Fibroblast of skin of left quadriceps (primary cell): Measurements from ENCODE around the gene PPL.
A peak's percentile ranks its signal among the peaks of the same experiment; 100 is the strongest.

Experiments
- DNase-seq, 2 experiments: peaks; one replicate each; pipeline ENCODE4 v3.0.0-alpha.2; 2013; ENCODE audit warnings: low read depth in 2 of 2

The PPL gene

DNA sequence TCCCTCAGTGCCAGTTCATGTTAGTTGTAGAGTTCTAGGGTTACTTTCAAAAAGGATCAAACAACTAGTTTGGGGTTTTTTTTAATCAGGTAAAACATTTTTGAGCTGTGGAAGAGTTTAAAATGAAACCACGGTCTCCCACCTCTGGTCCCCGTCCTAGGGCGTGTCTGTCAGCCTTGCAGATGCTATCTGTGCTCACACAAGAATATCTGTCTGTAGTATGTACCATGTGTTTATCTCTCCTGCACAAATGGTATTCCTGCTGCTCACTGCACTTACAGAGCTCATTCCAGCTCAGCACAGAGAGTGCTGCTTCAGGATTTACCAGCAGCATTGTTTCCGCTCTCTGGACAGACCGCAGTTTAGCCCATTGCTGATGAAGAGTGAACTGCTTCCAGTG lies 50.8 kb downstream of the PPL start:
- DNase-seq, result no peak

DNA sequence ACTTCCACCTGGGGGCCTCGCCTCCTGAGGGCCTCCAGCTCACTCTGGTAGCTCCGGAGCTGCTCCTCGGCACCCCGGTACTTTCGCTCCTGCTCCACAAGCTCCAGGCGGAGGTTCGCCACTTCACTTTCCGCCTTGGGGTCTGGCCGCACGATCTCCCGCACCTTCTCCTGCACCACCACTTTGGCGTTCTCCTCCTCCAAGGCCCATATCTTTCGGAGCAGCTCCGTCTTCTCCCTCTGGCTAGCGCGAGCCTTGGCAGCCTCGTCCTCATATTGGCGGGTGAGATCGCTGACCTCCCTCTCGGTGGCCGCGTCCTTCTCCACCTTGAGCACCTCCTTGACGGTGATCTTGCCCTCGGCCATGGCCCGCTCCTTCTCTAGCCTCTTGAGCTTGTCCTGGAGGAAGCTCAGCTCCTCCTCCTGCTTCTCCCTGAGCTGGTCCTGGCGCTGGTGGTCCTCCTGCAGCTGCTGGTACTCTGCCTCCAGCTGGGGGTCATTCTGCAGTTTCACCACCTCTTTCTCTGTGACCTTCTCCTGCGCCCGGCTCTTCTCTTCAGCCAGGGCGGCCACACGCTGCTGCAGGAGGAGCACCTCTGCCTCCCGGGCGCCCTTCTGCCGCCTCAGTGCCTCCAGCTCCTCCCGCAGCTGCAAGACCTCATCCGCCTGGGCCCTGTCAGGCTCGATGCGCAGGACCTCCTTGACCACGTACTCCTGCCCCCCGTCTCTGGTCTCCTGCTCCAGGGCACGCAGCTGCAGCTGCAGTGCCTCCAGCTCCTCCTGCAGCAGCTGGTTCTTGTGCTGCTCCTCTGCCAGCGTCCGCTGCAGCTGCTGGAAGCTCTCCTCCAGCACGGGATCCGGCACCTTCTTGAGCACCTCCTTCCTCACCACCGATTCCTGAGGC lies 51.7 kb downstream of the PPL start:
- DNase-seq, result no peak

DNA sequence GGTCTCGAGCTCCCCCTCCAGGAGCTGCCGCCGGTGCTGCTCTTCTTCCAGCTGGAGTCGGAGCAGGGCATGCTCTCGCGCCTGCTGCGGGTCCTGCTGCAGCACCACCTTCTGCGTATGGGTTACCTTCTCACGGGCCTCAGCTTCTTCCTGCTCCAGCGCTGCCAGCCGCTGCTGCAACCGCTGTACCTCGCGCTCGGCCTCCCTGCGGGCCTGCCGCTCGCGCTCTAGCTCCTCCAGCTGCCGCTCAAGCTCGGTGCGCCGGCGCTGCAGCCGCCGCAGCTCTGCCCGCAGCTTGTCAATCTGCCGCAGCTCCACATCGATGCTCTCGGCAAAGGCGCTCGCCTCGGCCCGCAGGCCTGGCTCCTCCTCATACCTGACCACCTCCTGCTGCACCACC lies 52.7 kb downstream of the PPL start:
- no peak for DNase-seq

DNA sequence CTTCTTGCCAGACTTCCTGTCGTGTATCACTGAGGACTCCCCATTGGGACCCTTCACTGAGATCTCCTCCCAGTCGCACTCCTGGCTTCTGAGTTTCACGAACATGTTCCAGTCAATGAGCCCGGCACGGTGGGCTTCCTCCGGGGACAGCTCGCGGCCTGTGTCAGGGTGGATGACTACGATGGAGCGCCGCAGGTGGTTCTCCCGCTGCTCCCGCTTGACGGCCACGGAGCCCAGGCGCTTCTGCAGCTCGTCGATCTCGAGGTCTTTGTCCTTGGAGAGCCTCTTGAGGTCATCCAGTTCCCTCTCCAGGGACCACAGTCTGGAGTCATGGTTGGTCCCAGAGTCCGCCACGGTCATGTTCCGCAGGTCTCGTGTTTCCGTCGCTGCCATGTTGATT lies 53.4 kb downstream of the PPL start:
- DNase-seq, result no peak

DNA sequence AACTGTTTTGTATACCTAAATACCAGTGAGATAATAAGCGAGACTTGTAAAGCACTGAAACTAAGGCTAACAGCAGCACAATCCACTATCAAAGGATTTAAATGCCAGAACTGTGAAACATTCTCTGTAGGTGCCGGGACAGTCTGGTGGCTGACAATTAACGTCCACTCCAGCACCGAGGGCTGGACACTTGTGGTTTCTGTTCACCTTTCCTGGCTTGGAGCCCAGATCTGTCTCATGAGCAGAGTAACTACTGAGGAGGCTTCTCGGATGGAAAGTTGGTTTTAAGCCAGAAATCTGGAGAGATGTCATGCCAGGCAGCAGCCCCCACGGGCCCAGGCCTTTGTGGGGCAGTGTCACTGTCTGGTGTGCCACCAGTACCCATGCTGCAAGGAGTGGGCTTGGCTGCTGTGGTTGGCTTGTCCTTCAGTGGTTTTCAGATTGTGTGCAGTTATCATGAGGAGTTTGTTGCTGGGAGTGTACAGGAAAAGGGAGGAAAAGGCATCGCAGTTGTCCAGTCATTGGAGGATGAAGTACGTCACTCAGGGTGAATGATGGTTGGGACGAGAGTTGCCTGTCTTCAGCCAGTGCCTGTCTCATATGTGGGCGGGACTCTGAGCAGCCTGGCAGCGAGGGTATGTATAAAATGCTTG lies 54.2 kb downstream of the PPL start:
- DNase-seq, result peak; percentile 4 to 11

DNA sequence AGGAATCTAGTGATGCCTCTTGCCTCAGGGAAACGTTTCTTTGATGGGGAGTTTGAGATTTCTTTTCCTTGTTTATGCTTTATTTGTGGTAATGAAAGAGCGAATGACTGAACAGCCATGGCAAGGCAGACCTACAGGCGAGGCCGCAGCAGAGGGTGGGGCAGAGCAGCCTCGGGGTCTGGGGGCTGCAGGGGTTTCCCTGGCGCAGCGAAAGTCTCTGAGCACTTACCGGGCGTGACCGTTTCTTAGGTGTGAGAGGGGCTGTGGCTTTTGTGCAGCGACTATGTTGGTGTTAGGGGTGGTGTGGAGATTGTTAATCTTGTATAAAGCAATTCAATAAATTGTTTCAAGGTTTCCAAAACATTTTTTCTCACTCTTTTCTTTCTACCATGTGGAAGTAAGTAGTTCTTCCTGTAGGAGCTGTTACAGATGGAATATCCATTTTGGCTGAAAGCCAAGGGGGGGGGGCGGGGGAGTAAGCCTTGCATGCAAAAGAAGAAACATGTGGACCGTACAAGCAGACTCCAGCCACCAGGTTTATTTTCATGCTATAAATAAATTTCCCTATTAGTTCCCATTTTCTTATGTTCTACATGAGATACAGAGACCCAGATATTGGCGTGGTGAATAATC lies 54.8 kb downstream of the PPL start:
- peak; percentile 40 to 46 for DNase-seq

DNA sequence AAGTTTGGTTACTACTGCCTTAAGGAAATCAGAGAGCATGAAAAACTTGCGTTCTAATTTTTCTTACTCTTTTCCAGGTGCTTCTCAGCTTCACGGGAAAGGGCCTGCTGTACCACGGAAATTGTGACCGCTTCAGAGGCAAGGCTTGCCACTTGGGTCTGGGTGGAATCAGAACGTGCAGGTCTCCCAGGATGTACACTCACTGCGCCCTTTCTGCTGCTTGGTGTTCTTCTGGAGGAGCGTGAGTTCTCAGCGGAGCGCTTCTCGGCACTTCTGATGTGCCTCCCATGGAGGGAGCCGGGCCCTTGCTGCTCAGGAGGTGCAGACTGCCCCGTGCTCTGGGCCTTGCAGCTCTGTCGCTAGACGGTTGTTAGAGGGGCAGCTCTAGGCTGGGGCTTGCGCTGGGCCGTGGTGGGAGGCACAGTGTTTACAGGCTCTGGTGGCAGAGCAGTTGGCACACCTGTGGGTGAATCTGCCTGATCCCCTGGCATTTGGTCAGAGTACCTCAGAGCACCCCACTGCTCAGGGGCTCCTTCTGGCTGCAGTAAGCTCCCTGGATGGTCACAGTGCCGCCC lies 56.9 kb downstream of the PPL start:
- no peak for DNase-seq

DNA sequence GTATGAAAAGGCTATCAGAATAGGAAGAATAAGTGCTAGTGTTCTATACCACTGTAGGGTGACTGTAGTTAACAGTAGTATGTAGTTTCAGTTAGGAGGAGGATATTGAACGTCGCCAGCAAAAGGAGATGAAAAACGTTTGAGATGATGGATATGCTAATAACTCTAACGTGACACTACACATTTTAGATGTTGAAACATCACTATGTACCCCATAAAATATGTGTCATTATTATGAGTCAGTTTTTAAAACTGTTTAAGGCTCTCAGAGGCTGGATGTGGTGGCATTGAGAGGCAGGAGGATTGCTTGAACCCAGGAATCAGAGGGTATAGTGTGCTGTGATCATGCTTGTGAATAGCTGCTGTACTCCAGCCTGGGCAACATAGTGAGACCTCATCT lies 57.9 kb downstream of the PPL start:
- no peak for DNase-seq

DNA sequence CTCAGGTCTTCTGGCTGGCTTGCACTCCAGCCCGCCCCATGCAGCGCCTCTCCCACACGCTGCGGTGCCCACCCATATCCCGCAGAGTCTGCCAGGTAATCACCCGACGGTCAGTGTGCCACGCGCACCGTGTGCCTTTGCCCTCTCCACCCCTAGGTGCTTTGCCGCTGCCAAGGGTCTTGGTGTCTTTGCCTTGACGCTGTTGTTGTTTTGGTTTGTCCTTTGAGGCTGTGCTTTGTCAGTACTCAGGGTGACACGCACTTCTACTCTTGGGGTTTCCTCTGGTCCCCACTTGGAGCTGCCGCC lies 59.6 kb downstream of the PPL start:
- DNase-seq, result no peak

DNA sequence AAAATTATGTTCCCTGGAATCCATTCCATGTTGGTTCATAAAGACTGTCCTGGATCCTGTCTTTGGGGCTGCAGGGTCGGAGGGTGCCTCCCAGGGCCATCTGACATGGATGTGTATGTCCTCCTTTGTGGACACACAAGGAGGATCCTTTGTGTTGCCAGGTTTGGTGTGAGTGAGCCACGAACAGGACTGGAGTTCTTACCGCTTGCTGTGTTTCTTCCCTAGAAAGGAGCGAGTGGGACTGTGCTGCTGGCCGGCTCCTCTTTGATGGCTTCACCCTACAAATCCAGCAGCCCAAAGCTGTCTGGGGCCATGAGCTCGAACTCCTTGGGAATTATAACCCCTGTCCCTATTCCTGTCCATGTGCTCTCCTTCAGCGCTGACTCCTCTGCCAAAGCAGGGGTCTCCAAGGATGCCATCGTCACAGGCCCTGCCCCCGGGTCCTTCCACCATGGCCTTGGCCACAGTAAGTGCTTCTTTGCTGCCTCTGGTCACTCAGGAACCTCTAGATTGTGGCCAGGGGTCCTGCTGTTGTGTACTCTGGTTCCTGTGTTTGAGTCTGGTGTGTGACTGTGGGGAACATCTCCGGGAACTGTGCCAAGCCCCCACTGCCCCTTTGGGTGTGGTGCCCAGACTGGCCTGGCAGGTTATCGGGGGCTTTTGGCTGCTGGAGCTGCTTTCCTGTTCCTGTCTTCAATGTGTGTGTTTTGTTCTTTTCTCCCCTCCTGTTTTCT lies 60.1 kb downstream of the PPL start:
- DNase-seq, result no peak

DNA sequence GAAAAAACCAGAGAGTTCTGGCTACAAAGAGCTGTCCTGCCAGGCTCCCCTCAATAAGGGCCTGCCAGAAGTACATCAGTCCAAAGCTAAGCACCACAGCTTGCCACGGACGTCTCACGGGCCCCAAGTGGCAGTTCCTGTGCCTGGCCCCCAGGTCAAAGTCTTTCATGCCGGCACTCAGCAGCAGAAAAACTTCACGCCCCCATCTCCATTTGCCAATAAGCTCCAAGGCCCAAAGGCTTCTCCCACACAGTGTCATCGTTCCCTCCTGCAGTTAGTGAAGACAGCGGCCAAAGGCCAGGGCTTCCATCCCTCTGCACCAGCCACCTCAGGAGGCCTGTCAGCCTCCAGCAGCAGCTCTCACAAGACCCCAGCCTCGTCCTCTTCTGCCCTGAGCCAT lies 62.3 kb downstream of the PPL start:
- DNase-seq, result no peak

DNA sequence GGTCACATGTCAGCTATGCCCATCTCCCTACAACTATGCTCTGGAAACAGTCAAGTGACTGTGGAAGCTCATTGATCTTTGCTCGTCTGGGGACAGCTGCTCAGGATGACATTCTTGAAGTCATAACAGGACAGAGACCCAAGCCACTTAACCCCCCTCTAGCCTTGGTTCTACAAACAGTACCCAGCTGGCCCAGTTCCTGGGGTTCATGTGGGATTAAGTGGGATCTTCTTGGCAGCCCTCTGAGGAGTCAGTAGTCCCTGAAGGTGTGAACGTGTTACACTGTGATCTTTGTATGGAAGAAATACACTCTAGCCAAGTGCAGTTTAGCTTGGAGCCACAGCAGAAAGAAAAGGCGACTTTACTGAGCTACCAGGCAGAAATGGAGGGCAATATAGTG lies 63.9 kb downstream of the PPL start:
- DNase-seq, result no peak

DNA sequence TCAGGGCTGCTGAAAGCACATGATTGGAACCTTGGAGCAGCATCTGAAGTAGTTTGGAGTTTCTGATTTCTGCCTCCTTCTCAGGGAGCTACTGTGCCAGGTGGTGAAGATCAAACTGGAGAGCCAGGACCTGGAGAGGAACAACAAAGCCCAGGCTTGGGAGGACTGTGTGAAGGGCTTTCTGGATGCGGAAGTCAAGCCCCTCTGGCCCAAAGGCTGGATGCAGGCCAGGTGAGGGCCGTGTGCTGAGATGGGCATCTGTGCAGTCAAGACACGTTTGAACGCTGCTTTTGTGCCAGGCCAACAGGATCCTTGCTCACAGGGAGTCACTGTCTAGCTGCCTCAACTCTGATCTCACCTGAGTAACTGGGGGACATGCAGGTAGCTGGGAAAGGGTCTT lies 65.9 kb downstream of the PPL start:
- DNase-seq, result no peak

DNA sequence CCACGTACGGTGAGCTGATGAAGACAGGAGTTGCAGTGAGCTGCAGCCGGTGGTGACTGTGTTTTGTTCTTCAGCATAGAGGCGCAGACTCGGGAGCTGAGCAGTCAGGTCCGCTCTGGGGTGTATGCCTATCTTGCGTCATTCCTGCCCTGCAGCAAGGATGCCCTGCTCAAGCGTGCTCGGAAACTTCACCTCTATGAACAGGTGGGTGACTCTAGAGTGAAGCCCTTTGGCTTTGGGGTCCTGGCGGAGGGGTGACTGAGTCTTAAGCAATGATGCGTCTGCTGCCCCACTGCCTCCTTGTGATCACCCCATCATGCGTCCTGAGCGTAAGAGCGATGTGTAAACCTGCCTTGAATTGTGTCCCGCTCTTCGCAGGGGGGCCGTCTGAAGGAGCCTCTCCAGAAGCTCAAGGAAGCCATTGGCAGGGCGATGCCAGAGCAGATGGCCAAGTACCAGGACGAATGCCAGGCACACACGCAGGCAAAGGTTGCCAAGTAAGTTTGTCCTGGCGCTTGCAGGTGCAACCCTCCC lies 66.7 kb downstream of the PPL start:
- DNase-seq, result no peak

DNA sequence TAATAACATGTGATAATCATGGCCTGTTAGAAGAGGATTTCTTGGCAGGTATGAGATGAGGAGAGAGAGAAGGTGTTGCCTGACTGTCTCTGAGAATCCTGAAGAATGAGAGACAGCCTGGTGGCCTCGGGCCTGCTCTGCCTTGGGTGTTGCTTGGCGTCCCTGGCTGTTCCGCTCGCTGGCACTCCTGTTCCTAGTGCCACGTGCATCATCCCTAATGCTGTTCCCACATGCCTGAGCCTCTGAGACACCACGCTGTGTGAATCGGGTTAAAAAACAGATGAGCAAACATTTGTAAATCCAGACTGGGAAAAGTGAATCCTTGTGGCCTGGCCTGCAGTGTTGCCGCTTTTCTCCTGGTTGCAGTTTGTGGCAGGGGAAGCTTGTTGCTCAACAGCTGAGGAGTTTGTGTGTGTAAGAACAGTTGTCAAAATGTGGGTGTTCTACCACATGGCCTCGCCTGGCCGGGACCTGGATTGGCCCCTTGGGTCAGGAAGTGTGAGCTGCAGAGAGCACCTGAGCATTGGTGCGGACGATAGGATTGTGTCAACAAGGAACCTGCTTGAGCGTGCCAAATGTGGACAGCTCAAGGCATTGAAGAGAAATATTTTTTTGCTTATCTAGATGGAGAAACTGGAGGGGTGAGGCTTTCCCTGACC lies 67.7 kb downstream of the PPL start:
- no peak for DNase-seq

DNA sequence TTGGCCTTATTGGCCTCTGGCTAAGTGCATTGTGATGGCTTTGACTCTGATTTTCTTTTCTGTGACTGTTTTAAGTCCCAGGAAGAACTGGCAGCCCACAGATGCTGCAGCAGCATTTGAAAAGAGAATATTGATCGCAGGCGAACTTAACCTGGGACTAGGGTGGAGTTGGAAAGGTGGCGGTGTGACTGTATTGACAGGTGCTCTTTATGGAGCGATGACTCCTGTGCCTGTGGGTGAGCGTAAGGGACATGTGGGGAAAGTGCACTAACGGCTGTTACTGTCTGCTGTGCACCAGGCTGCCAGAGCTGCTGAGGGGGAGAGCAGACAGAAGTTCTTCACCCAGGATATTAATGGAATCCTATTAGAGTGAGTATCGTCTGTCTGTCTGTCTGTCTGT lies 68.4 kb downstream of the PPL start:
- DNase-seq, result no peak

DNA sequence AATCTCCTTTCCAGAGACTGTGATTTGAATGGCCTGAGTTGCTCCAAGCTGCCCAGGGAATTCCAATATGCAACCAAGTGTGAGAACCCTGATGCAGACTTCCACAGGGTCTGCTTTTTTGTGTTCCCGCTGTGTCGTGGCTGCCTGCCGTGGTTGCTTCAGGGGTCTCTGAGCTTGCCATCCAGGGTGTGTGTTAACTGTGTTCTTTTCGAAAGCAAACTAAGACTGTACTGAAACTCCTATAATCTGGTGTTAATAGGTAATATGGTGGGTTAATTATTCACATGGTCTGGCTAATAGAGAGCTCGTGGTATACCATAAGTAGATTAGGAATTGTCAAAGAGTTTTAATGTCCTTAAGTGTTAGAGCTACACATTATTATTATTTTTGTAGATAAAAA lies 68.9 kb downstream of the PPL start:
- DNase-seq, result no peak

DNA sequence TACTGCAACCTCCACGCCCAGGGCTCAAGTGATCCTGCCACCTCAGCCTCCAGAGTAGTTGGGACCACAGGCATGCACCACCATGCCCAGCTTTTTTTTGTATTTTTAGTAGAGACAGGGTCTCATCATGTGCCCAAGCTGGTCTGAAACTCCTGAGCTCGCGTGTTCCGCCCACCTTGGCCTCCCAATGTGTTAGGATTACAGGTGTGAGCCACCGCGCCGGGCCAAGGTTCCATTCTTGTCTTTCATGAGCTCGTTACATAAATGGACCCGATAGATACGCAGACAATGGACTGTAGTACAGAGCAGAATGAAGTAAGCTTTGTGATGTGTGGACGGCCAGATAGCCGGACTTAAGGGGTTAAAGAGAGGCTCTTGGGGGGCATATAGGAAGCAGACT lies 70.4 kb downstream of the PPL start:
- no peak for DNase-seq

DNA sequence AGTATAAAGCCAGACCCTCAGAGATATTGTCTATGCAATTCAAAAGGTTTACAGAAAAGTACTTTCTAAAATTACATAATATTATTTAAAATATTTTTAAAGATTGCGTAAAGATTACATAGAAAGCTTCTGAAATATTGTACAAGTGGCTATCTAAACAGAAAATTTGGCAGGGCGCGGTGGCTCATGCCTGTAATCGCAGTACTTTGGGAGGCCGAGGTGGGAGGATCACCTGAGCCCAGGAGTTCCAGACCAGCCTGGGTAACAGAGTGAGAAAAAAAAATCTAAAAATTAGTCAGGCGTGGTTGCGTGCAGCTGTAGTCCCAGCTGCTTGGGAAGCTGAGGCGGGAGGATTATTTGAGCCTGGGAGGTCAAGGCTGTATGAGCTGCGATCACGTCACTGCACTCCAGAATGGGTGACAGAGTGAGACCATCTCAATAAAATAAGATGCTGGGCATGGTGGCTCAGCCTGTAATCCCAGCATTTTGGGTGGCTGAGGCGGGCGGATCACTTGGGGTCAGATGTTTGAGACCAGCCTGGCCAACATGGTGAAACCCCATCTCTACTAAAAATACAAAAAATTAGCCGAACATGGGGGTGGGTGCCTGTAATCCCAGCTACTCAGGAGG lies 71.6 kb downstream of the PPL start:
- no peak for DNase-seq

DNA sequence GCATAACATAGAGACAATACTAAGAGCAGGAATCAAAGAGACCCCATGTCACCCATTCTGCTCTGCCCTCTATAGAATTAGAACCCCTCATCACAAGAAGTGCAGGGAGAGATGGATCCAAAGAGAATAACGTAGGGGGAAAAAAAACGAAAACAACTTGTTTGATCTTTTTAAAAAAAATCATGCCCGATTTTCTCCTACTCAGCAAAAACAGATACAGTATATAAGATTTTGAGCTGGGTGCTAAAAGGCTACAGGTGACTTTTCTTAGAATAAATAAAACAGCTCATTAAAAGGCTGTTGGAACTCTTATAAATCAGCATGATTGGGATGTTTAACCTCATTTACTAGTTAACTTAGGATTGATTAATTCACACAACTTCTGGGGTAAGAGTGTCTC lies 72.2 kb downstream of the PPL start:
- no peak for DNase-seq

DNA sequence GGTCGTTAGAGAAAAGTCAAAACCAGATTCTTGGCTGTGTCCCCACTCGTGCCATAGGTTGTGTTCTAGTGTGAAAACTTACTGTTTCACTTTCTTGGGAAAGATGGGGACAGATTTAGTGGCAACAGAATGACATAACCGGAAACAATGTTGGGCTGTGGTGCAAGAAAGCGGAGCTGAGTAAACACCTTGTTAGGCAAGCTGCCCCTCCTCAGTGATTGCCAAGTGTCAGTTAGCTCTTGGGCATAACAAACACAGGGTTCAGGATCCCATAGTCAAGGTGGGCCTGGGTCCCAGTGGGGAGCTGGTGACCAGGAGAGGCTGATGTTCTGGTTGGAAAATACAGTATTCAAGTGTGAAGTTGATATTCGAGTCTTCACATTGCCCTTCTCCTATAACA lies 74.3 kb downstream of the PPL start:
- no peak for DNase-seq
